HEK293 (cell line): ENCODE results near the gene MAML3.

Source experiments
- CTCF ChIA-PET: fragments of 350-600 bp; formaldehyde crosslinking; extraction: SDS; loops from one replicate; lab custom pipeline; 2021; ENCODE audit warnings: antibody characterized with exemption; lab: Yijun Ruan, JAX
- POLR2A ChIA-PET: fragments of 300-600 bp; formaldehyde crosslinking; extraction: SDS; loops from one replicate; lab custom pipeline; 2020; ENCODE audit warnings: antibody characterized with exemption, inconsistent platforms; lab: Yijun Ruan, JAX
- H3K27ac ChIP-seq: fragments of 200-500 bp; sonication (Bioruptor generic); 2 replicates; pipeline ENCODE4 v1.5.1; 2014; ENCODE audit warnings: low read depth, low read length, control low read depth, inconsistent platforms; ENCODE audit errors: extremely low read depth
- H3K36me3 ChIP-seq, 2 experiments: fragments of 200-500 bp in 1 of 2; sonication (Bioruptor generic) in 1 of 2; 1 replicate in 1 of 2; 2 replicates in 1 of 2; pipeline ENCODE4 v1.5.1; 2014 to 2017; ENCODE audit warnings: inconsistent platforms in 2 of 2, low read length in 2 of 2; ENCODE audit not compliant: control insufficient read depth in 2 of 2, insufficient read depth in 1 of 2
- H3K4me1 ChIP-seq: fragments of 200-500 bp; sonication (Bioruptor generic); 2 replicates; pipeline ENCODE4 v1.5.1; 2014; ENCODE audit warnings: mild to moderate bottlenecking, low read length, inconsistent platforms; ENCODE audit not compliant: control insufficient read depth, insufficient read depth
- H3K4me3 ChIP-seq: 2 replicates; pipeline ENCODE4 v1.5.1; 2011; ENCODE audit warnings: low read depth, mild to moderate bottlenecking, control low read depth, low read length, moderate library complexity
- H3K9me3 ChIP-seq: fragments of 200-500 bp; sonication (Bioruptor generic); 2 replicates; pipeline ENCODE4 v1.5.1; 2014; ENCODE audit warnings: low read depth, low read length, inconsistent platforms; ENCODE audit not compliant: control insufficient read depth, insufficient read depth
- GFI1B ChIP-seq: fragments of 450-650 bp; formaldehyde crosslinking; IDR thresholded peaks from 2 replicates; pipeline ENCODE4 v1.5.1; 2016; ENCODE audit warnings: missing biosample characterization, missing genetic modification characterization
- HOXA7 ChIP-seq: sonication (generic); formaldehyde crosslinking; IDR thresholded peaks from 2 replicates; pipeline ENCODE4 v1.8.1; 2022; ENCODE audit warnings: missing genetic modification reagents, borderline replicate concordance
- KLF10 ChIP-seq: fragments of 450-650 bp; IDR thresholded peaks from 2 replicates; pipeline ENCODE4 v1.5.1; 2018; ENCODE audit warnings: missing biosample characterization, mild to moderate bottlenecking, missing genetic modification characterization
- PRDM1 ChIP-seq: fragments of 450-650 bp; formaldehyde crosslinking; IDR thresholded peaks from 2 replicates; pipeline ENCODE4; 2016; ENCODE audit warnings: missing biosample characterization, missing genetic modification characterization
- YY2 ChIP-seq: fragments of 450-650 bp; formaldehyde crosslinking; IDR thresholded peaks from 2 replicates; pipeline ENCODE4 v1.5.1; 2016; ENCODE audit warnings: missing biosample characterization, missing genetic modification characterization
- ZBTB7A ChIP-seq: fragments of 450-650 bp; formaldehyde crosslinking; IDR thresholded peaks from 2 replicates; pipeline ENCODE4 v1.5.1; 2016; ENCODE audit warnings: low read depth, missing biosample characterization, missing genetic modification characterization
- ZFHX2 ChIP-seq: fragments of 450-650 bp; formaldehyde crosslinking; conservative IDR thresholded peaks from 2 replicates; pipeline ENCODE4 v1.5.1; 2016; ENCODE audit warnings: missing biosample characterization, missing genetic modification characterization
- ZNF132 ChIP-seq: fragments of 450-650 bp; formaldehyde crosslinking; IDR thresholded peaks from 2 replicates; pipeline ENCODE4 v1.5.1; 2017; ENCODE audit warnings: missing biosample characterization, missing genetic modification characterization, borderline replicate concordance
- ZNF16 ChIP-seq: fragments of 450-650 bp; formaldehyde crosslinking; IDR thresholded peaks from 2 replicates; pipeline ENCODE4 v1.5.1; 2016; ENCODE audit warnings: low read depth, missing biosample characterization, missing genetic modification characterization
- ZNF292 ChIP-seq: fragments of 450-650 bp; formaldehyde crosslinking; IDR thresholded peaks from 2 replicates; pipeline ENCODE4 v1.5.1; 2016; ENCODE audit warnings: low read depth, missing biosample characterization, missing genetic modification characterization, borderline replicate concordance
- ZNF311 ChIP-seq: fragments of 450-650 bp; formaldehyde crosslinking; IDR thresholded peaks from 2 replicates; pipeline ENCODE4 v1.5.1; 2017; ENCODE audit warnings: missing biosample characterization, missing genetic modification characterization, borderline replicate concordance
- ZNF391 ChIP-seq: fragments of 450-650 bp; formaldehyde crosslinking; IDR thresholded peaks from 2 replicates; pipeline ENCODE4 v1.5.1; 2016; ENCODE audit warnings: low read depth, missing biosample characterization, missing genetic modification characterization, borderline replicate concordance
- ZNF544 ChIP-seq: fragments of 450-650 bp; formaldehyde crosslinking; IDR thresholded peaks from 2 replicates; pipeline ENCODE4 v1.5.0; 2017; ENCODE audit warnings: missing biosample characterization, missing genetic modification characterization
- ZNF610 ChIP-seq: fragments of 450-650 bp; formaldehyde crosslinking; IDR thresholded peaks from 2 replicates; pipeline ENCODE4 v1.5.1; 2016; ENCODE audit warnings: missing biosample characterization, missing genetic modification characterization, borderline replicate concordance
- ZNF624 ChIP-seq: fragments of 450-650 bp; formaldehyde crosslinking; IDR thresholded peaks from 2 replicates; pipeline ENCODE4 v1.5.1; 2017; ENCODE audit warnings: missing biosample characterization, missing genetic modification characterization
- ZNF707 ChIP-seq: fragments of 450-650 bp; formaldehyde crosslinking; IDR thresholded peaks from 2 replicates; pipeline ENCODE4 v1.5.1; 2016; ENCODE audit warnings: missing biosample characterization, missing genetic modification characterization
- TF ChIP-seq, protein P1 (sequence below): fragments of 450-650 bp; formaldehyde crosslinking; IDR thresholded peaks from 2 replicates; pipeline ENCODE4 v1.5.1; 2016; ENCODE audit warnings: missing biosample characterization, missing genetic modification characterization
- TF ChIP-seq, protein P2 (sequence below): fragments of 450-650 bp; IDR thresholded peaks from 2 replicates; pipeline ENCODE4 v1.5.1; 2018; ENCODE audit warnings: missing biosample characterization, missing genetic modification characterization
- TF ChIP-seq, protein P3 (sequence below): fragments of 450-650 bp; formaldehyde crosslinking; IDR thresholded peaks from 2 replicates; pipeline ENCODE4 v1.5.1; 2016; ENCODE audit warnings: missing biosample characterization, missing genetic modification characterization
- TF ChIP-seq, protein P4 (sequence below): fragments of 450-650 bp; formaldehyde crosslinking; IDR thresholded peaks from 2 replicates; pipeline ENCODE4 v1.5.0; 2017; ENCODE audit warnings: missing biosample characterization, missing genetic modification characterization, borderline replicate concordance

The MAML3 gene

DNA sequence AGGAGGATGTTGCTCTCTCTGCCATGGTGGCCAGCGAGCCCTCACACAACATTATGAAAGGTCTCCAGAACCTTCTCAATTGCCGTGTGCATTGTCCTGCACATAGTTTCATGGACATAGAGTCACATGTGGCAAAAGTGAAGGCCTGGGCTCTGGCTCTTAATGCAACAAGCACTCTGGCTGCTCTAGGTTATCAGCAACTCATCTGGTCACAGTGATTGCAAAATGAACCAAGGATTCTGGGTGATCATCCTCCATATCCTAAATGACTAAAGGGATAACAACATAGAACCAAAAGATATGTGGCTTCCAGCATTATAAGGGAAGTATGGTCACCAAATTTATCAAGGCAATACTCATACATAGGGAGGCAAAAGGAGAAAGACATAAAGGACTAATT is 313.2 kb downstream of the MAML3 start:
- Histone ChIP-seq H3K36me3 (no peaks in the 10 kb centered on the region), H3K4me1 (no peaks in the 10 kb centered on the region), H3K9me3 (no peaks in the 10 kb centered on the region), H3K4me3 (no peak overlapping the region), H3K27ac (no peak overlapping the region)
- ChIA-PET CTCF (interaction anchor here (1.2 kb wide), 1 partner anchor 106 kb away, joined by 3 read pairs; no protein-coding TSS in a partner anchor), POLR2A (no interaction called here)
- no peak for TF ChIP-seq ZFHX2 (tag by site-specific recombination)
- TF ChIP-seq ZNF610 (tag by site-specific recombination), result no peak
- TF ChIP-seq, protein P1, sequence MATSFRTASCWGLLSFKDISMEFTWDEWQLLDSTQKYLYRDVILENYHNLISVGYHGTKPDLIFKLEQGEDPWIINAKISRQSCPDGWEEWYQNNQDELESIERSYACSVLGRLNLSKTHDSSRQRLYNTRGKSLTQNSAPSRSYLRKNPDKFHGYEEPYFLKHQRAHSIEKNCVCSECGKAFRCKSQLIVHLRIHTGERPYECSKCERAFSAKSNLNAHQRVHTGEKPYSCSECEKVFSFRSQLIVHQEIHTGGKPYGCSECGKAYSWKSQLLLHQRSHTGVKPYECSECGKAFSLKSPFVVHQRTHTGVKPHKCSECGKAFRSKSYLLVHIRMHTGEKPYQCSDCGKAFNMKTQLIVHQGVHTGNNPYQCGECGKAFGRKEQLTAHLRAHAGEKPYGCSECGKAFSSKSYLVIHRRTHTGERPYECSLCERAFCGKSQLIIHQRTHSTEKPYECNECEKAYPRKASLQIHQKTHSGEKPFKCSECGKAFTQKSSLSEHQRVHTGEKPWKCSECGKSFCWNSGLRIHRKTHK (tag by site-specific recombination), result no peak
- no peak for TF ChIP-seq ZNF544
- TF ChIP-seq, protein P2, sequence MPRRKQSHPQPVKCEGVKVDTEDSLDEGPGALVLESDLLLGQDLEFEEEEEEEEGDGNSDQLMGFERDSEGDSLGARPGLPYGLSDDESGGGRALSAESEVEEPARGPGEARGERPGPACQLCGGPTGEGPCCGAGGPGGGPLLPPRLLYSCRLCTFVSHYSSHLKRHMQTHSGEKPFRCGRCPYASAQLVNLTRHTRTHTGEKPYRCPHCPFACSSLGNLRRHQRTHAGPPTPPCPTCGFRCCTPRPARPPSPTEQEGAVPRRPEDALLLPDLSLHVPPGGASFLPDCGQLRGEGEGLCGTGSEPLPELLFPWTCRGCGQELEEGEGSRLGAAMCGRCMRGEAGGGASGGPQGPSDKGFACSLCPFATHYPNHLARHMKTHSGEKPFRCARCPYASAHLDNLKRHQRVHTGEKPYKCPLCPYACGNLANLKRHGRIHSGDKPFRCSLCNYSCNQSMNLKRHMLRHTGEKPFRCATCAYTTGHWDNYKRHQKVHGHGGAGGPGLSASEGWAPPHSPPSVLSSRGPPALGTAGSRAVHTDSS (tag by site-specific recombination), result no peak
- no peak for TF ChIP-seq ZNF16 (tag by site-specific recombination)
- no peak for TF ChIP-seq ZBTB7A
- no peak for TF ChIP-seq HOXA7 (CRISPR knock-in tag)
- no peak for TF ChIP-seq ZNF132 (tag by site-specific recombination)
- TF ChIP-seq YY2, result no peak
- TF ChIP-seq ZNF707 (tag by site-specific recombination), result no peak
- TF ChIP-seq GFI1B (tag by site-specific recombination), result no peak
- no peak for TF ChIP-seq ZNF292 (tag by site-specific recombination)
- TF ChIP-seq PRDM1 (tag by site-specific recombination), result no peak
- TF ChIP-seq, protein P3, sequence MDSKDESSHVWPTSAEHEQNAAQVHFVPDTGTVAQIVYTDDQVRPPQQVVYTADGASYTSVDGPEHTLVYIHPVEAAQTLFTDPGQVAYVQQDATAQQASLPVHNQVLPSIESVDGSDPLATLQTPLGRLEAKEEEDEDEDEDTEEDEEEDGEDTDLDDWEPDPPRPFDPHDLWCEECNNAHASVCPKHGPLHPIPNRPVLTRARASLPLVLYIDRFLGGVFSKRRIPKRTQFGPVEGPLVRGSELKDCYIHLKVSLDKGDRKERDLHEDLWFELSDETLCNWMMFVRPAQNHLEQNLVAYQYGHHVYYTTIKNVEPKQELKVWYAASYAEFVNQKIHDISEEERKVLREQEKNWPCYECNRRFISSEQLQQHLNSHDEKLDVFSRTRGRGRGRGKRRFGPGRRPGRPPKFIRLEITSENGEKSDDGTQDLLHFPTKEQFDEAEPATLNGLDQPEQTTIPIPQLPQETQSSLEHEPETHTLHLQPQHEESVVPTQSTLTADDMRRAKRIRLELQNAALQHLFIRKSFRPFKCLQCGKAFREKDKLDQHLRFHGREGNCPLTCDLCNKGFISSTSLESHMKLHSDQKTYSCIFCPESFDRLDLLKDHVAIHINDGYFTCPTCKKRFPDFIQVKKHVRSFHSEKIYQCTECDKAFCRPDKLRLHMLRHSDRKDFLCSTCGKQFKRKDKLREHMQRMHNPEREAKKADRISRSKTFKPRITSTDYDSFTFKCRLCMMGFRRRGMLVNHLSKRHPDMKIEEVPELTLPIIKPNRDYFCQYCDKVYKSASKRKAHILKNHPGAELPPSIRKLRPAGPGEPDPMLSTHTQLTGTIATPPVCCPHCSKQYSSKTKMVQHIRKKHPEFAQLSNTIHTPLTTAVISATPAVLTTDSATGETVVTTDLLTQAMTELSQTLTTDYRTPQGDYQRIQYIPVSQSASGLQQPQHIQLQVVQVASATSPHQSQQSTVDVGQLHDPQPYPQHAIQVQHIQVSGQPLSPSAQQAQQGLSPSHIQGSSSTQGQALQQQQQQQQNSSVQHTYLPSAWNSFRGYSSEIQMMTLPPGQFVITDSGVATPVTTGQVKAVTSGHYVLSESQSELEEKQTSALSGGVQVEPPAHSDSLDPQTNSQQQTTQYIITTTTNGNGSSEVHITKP (tag by site-specific recombination), result no peak
- no peak for TF ChIP-seq ZNF391 (tag by site-specific recombination)
- TF ChIP-seq KLF10, result no peak
- no peak for TF ChIP-seq ZNF624 (tag by site-specific recombination)
- no peak for TF ChIP-seq ZNF311 (tag by site-specific recombination)
- TF ChIP-seq, protein P4, sequence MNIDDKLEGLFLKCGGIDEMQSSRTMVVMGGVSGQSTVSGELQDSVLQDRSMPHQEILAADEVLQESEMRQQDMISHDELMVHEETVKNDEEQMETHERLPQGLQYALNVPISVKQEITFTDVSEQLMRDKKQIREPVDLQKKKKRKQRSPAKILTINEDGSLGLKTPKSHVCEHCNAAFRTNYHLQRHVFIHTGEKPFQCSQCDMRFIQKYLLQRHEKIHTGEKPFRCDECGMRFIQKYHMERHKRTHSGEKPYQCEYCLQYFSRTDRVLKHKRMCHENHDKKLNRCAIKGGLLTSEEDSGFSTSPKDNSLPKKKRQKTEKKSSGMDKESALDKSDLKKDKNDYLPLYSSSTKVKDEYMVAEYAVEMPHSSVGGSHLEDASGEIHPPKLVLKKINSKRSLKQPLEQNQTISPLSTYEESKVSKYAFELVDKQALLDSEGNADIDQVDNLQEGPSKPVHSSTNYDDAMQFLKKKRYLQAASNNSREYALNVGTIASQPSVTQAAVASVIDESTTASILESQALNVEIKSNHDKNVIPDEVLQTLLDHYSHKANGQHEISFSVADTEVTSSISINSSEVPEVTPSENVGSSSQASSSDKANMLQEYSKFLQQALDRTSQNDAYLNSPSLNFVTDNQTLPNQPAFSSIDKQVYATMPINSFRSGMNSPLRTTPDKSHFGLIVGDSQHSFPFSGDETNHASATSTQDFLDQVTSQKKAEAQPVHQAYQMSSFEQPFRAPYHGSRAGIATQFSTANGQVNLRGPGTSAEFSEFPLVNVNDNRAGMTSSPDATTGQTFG (tag by site-specific recombination), result no peak
